Coronary artery (tissue), 2 donors: ENCODE data around the gene SLC4A8.

Experiments
- DNase-seq: peaks from one replicate; pipeline ENCODE4 v3.0.0-alpha.2; 2017; ENCODE audit warnings: low spot score
- H3K27ac ChIP-seq, 2 donors: fragments of 200-600 bp; sonication (generic); one replicate each; pipeline ENCODE4 v1.5.1; 2016 to 2019
- H3K4me3 ChIP-seq: fragments of 200-600 bp; sonication (generic); 2 replicates; pipeline ENCODE4 v1.5.1; 2016; ENCODE audit warnings: mild to moderate bottlenecking, moderate library complexity
- TF ChIP-seq, protein P1 (sequence below): fragments of 200-600 bp; sonication (generic); IDR thresholded peaks from one replicate; pipeline ENCODE4 v1.5.1; 2019; ENCODE audit warnings: antibody characterized with exemption

The SLC4A8 gene

DNA sequence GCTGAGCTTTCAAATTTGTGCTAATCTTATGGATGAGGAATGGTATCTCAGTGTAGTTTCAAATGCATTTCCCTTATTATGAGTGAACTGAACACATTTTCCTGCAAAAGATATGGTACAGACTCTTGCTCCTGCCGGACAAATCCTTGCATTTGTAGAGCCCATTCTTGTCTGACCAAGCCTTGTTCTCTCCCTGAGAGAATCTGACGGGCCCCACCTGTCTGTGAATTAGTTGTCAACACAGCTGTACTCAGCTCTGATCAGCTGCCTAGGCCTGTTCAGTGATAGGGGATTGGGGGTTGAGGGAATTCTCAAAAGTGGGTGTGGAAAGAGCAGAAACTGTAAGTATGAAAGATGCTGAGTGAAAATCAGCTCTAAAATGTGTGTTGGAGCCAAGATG, 123.6 kb downstream of the SLC4A8 start:
- no peak for DNase-seq
- TF ChIP-seq, protein P1, sequence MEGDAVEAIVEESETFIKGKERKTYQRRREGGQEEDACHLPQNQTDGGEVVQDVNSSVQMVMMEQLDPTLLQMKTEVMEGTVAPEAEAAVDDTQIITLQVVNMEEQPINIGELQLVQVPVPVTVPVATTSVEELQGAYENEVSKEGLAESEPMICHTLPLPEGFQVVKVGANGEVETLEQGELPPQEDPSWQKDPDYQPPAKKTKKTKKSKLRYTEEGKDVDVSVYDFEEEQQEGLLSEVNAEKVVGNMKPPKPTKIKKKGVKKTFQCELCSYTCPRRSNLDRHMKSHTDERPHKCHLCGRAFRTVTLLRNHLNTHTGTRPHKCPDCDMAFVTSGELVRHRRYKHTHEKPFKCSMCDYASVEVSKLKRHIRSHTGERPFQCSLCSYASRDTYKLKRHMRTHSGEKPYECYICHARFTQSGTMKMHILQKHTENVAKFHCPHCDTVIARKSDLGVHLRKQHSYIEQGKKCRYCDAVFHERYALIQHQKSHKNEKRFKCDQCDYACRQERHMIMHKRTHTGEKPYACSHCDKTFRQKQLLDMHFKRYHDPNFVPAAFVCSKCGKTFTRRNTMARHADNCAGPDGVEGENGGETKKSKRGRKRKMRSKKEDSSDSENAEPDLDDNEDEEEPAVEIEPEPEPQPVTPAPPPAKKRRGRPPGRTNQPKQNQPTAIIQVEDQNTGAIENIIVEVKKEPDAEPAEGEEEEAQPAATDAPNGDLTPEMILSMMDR, result no peak
- Histone ChIP-seq H3K27ac (no peak overlapping the region), H3K4me3 (no peak overlapping the region)

DNA sequence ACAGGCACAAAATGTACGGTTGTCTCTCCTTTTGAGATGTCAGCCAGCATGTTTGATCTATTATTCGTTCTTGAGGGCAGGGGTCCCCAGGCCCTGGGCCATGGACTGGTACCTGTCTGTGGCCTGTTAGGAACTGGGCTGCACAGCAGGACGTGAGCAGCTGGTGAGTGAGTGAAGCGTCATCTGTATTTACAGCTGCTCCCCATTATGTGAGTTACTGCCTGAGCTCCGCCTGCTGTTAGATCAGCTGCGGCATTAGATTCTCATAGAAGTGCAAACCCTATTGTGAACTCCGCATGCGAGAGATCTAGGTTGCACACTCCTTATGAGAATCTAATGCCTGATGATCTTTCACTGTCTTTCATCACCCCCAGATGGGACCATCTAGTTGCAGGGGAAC, 125.0 kb downstream of the SLC4A8 start:
- Histone ChIP-seq H3K27ac (no peak overlapping the region), H3K4me3 (no peak overlapping the region)
- DNase-seq, result no peak
- TF ChIP-seq, protein P1, result no peak
